KOPT-K1 (cell line): ENCODE measurements around the gene SPANXA1.
"Not testable (repeated sequence)": the region's sequence is repeated elsewhere in the genome, so short reads cannot be mapped to it uniquely, and the experiment has no call there.

Experiments
- H3K27ac ChIP-seq: fragments of 200-600 bp; sonication (generic); 2 replicates; pipeline ENCODE4 v1.5.1; 2016; ENCODE audit warnings: antibody characterized with exemption, mild to moderate bottlenecking, low read depth, low read length; ENCODE audit not compliant: poor library complexity, severe bottlenecking
- H3K36me3 ChIP-seq: fragments of 200-600 bp; sonication (generic); 2 replicates; pipeline ENCODE4 v1.5.1; 2017; ENCODE audit warnings: antibody characterized with exemption, mild to moderate bottlenecking, low read length, moderate library complexity; ENCODE audit not compliant: insufficient read depth
- H3K9me3 ChIP-seq: fragments of 200-600 bp; sonication (generic); 2 replicates; pipeline ENCODE4 v1.5.1; 2017; ENCODE audit warnings: antibody characterized with exemption, low read length, mild to moderate bottlenecking; ENCODE audit not compliant: insufficient read depth, poor library complexity, severe bottlenecking

The SPANXA1 gene

GRCh38 chrX:141584638-141585037 is at the start of gene SPANXA1:
TSS of gene SPANXA1 (minus strand) at chrX:141584738. CDS start at chrX:141584678, 60 bp downstream.
- not testable (repeated sequence) for H3K9me3 ChIP-seq, H3K27ac ChIP-seq, H3K36me3 ChIP-seq

GRCh38 chrX:141632124-141632523 is 47.6 kb upstream of the SPANXA1 start:
- H3K9me3 ChIP-seq = no peaks in the 10 kb centered on the region

GRCh38 chrX:141619336-141619735 is 34.8 kb upstream of the SPANXA1 start:
- no peaks in the 10 kb centered on the region for H3K9me3 ChIP-seq
- H3K36me3 ChIP-seq = no peaks in the 10 kb centered on the region
- no peak overlapping the region for H3K27ac ChIP-seq

More at GRCh38 chrX:141632124-141632523, 47.6 kb upstream of the SPANXA1 start:
- Histone ChIP-seq H3K27ac (no peak overlapping the region), H3K36me3 (no peaks in the 10 kb centered on the region)

GRCh38 chrX:141609111-141609510 is 24.6 kb upstream of the SPANXA1 start:
- no peak overlapping the region for H3K27ac ChIP-seq
- H3K9me3 ChIP-seq = no peaks in the 10 kb centered on the region
- no peaks in the 10 kb centered on the region for H3K36me3 ChIP-seq

- not testable (repeated sequence) for H3K9me3 ChIP-seq, H3K36me3 ChIP-seq, H3K27ac ChIP-seq
These were observed 4.9 kb upstream of the SPANXA1 start, which contains the start of gene SPANXA2 for GRCh38 chrX:141589408-141589807. TSS of gene SPANXA2 (plus strand) at chrX:141589708. CDS start at chrX:141589768, 60 bp downstream.

GRCh38 chrX:141542551-141542950 is 42.0 kb downstream of the SPANXA1 start:
- H3K27ac ChIP-seq, H3K36me3 ChIP-seq, H3K9me3 ChIP-seq: not testable (repeated sequence)
